AG10803 (cell line): ENCODE data around the gene SOWAHA.

Experiments
- DNase-seq: peaks from one replicate; pipeline ENCODE4 v3.0.0; 2010; ENCODE audit warnings: low read depth
- H3K4me3 ChIP-seq: 2 replicates; pipeline ENCODE4 v1.5.1; 2011; ENCODE audit warnings: mild to moderate bottlenecking, low read length, control low read depth
- TF ChIP-seq, protein P1 (sequence below): conservative IDR thresholded peaks from 2 replicates; pipeline ENCODE4 v1.5.1; 2011; ENCODE audit warnings: mild to moderate bottlenecking, low read length, control low read depth, inconsistent platforms

SOWAHA gene

DNA sequence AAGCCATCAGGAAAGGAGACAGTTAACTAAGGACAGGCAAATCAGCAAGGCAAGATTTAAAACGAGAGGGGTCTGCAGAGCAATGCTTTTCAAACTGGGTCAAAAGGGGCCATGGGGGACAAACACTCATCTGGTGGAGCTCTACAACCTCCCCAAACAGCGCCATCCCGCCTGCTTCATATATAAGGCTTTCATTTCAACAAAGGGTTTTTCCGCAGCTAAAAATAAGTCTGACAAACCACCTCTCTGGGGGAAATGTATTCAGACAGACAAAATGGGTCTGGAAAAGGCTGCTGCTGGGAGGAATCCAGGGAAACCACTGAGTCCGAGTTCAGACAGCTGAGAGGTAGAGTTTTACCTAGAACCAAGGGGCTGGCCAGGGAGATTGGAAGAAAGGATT, 27.7 kb upstream of the SOWAHA start:
- no peak for DNase-seq
- no peak overlapping the region for H3K4me3 ChIP-seq
- TF ChIP-seq, protein P1, sequence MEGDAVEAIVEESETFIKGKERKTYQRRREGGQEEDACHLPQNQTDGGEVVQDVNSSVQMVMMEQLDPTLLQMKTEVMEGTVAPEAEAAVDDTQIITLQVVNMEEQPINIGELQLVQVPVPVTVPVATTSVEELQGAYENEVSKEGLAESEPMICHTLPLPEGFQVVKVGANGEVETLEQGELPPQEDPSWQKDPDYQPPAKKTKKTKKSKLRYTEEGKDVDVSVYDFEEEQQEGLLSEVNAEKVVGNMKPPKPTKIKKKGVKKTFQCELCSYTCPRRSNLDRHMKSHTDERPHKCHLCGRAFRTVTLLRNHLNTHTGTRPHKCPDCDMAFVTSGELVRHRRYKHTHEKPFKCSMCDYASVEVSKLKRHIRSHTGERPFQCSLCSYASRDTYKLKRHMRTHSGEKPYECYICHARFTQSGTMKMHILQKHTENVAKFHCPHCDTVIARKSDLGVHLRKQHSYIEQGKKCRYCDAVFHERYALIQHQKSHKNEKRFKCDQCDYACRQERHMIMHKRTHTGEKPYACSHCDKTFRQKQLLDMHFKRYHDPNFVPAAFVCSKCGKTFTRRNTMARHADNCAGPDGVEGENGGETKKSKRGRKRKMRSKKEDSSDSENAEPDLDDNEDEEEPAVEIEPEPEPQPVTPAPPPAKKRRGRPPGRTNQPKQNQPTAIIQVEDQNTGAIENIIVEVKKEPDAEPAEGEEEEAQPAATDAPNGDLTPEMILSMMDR: no peak

DNA sequence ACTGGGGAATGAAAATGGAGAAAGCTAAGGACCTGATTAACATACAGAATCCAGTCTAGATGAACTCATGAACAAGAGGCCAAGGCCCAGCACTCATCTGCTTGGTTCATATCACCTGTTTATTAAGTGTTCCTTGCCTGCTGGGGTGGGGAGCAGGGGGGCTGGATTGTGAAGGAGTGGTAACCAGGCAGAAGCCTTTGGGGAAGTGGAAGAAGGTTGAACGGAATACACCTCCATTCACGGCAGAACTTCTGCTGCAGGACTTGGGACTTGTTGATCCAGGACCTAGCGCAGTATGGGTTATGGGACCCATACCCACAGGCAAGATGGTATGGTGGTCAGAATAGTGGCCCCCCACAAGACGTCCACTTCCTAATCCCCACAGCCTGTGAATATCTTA, 27.2 kb upstream of the SOWAHA start:
- TF ChIP-seq, protein P1: no peak
- no peak for DNase-seq
- H3K4me3 ChIP-seq: no peak overlapping the region

DNA sequence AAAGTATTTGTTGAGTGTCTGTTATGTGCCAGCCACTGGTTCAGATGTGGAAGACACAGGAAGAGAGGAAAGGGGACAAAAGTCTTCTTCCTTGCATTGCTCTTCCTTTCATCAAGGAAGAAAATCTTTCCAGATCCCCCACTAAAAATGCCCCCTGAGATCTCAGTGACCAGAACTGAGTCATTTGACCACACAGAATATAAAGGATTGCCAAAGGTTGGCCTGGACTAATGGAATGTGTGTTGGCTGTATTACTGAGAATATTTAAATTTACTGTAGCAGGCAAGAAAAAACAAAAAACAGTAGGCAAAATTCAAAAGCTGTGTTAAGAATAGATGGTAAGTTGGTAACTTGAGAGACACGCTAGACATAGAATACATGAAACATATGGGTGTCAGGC, 26.0 kb upstream of the SOWAHA start:
- TF ChIP-seq, protein P1: no peak
- H3K4me3 ChIP-seq: no peak overlapping the region
- peak; percentile 73 for DNase-seq

DNA sequence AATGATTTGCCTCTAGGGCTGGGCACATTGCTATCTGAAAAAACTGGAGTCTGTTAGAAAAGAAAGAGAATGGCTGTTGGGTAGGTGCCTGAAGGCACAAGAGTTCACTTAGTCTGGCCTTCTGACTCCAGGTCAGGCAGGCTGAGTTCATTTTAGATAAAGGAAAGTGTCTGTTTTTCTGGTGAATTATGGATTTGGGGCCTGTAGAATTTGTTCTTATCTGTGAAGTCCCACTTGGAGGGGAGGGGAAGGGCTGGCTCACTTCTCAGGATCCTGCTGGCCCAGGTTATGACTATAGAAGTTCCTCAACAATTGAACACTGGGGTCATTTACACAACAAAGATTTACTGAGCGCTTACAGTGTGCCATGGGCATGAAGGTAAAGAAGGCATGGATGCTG, 24.6 kb upstream of the SOWAHA start:
- TF ChIP-seq, protein P1: no peak
- DNase-seq: no peak
- H3K4me3 ChIP-seq: no peak overlapping the region

DNA sequence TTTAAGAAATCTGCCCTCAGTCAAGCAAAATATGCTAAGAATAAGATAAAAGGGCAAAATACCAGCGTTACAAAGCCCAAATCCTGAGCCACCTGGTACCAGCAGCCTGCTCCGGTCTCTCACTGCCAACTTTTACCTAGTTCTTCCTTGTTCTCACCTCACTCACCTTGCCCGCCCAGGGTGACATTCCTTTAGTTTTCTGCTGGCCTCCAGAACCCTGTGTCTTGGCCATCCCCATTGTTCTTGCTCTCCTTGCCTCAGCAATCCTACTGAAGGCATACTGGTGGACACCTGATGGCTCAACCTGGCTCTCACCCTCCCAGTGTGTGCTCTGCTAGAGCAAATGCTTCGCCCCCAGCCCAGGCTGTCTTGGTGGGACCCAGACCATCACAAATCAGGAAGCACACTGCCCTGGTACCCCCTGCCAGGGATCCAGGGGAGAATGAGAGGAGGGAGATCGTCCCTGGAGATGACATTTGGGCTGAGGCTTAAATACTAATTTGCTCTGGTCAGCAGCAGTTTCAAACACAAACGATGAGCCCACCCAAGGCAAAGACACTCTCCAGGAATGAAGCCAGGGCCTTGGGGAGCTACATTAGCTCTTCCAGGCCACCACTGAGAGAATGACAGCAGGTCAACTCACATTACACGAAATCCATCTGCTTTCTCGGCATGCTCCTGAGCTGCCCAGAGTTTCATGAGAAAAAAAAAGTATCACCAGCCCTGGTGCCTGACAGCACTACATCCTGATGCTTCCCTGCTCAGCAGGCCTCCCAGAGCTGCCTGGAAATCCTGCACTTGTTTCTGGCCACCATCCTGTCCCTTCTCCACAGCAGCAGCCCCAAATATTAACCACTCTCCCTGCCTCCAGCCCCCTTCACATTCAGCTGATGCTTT, 23.9 kb upstream of the SOWAHA start:
- no peak for DNase-seq
- no peak overlapping the region for H3K4me3 ChIP-seq

DNA sequence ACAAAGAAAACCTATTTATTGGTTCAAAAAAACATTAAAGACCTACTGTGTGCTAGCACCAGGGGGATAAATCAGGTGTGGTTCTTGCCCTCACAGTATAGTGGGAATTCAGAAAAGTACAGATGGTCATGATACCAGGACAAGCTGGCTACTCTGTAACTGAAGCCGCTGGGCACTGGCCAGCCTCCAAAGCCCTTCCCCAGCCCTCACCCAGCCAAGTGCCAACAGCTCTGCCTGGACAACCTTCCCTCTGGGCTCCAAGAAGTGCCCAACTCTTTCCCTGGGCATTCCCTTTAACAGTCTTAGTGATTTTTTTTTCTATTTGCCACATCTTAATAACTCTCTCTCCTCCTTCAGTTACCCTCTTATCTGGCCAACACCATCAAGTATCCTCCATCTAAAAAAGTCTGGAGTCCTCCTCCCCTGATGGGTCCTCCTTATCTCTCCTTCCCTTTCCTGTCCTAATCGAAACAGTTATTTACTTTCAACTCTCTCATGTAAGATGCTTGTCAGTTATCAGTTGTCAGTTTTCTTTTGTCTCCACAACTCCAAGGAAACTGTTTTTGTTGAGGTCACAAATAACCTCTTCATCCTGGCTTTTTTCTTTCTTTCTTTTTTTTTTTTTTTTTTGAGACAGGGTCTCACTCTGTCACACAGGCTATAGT, 22.8 kb upstream of the SOWAHA start:
- DNase-seq: no peak
- TF ChIP-seq, protein P1: no peak
- no peak overlapping the region for H3K4me3 ChIP-seq

More for the DNA sequence above, 23.9 kb upstream of the SOWAHA start:
- TF ChIP-seq, protein P1: no peak

DNA sequence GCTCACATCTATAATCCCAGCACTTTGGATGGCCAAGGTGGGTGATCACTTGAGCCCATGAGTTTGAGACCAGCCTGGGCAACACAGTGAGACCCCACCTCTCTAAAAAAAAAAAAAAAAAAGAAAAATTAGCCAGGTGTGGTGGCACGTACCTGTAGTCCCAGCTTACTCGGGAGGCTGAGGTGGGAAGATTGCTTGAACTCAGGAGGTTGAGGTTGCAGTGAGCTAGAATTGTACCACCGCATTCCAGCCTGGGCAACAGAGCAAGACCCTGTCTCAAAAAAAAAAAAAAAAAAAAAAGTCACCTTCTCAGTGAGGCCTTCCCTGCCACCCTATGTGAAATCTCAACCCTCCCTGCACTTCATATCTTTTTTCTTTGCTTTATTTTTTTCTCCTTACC, 22.1 kb upstream of the SOWAHA start:
- H3K4me3 ChIP-seq: no peak overlapping the region
- no peak for DNase-seq
- TF ChIP-seq, protein P1: no peak
